Fibroblast of lung (primary cell): ENCODE data around the gene WBP4. TPM values are rescaled to one million over a fixed set of nuclear protein-coding genes. Genes with fewer than 3 reads are reported as not detected.

Experiments used
- DNase-seq, 2 donors: peaks; one replicate each; pipeline versions ENCODE4 v3.0.0 to v3.0.0-alpha.2; 2010; ENCODE audit warnings: low read depth in 2 of 2
- H2AFZ ChIP-seq: 2 replicates; pipeline ENCODE4 v1.5.1; 2012; ENCODE audit warnings: low read length, control low read depth, inconsistent platforms
- H3K27ac ChIP-seq: 2 replicates; pipeline ENCODE4 v1.5.1; 2011; ENCODE audit warnings: low read length, control low read depth; ENCODE audit not compliant: insufficient read depth
- H3K27me3 ChIP-seq: 2 replicates; pipeline ENCODE4 v1.5.1; 2011; ENCODE audit warnings: mild to moderate bottlenecking, low read length; ENCODE audit not compliant: control insufficient read depth, insufficient read depth
- H3K36me3 ChIP-seq: 2 replicates; pipeline ENCODE4 v1.5.1; 2011; ENCODE audit warnings: low read length; ENCODE audit not compliant: control insufficient read depth, insufficient read depth
- H3K4me1 ChIP-seq: 2 replicates; pipeline ENCODE4 v1.5.1; 2011; ENCODE audit warnings: low read length; ENCODE audit not compliant: control insufficient read depth, insufficient read depth; ENCODE audit errors: extremely low read depth
- H3K4me2 ChIP-seq: 2 replicates; pipeline ENCODE4 v1.5.1; 2011; ENCODE audit warnings: low read length, control low read depth; ENCODE audit not compliant: insufficient read depth; ENCODE audit errors: extremely low read depth
- H3K4me3 ChIP-seq, 4 experiments: fragments of 200-600 bp in 1 of 4; sonication (generic) in 1 of 4; replicated peaks in 1 of 4; 2 replicates each; pipeline ENCODE4 v1.5.1; 2011 to 2016; ENCODE audit warnings: low read length in 4 of 4, low read depth in 3 of 4, mild to moderate bottlenecking in 3 of 4, control low read depth in 2 of 4, inconsistent platforms in 1 of 4, mixed read lengths in 1 of 4; ENCODE audit not compliant: insufficient read depth in 1 of 4; ENCODE audit errors: control extremely low read depth in 1 of 4
- H3K79me2 ChIP-seq: 2 replicates; pipeline ENCODE4 v1.5.1; 2012; ENCODE audit warnings: mild to moderate bottlenecking, low read length, inconsistent platforms; ENCODE audit not compliant: control insufficient read depth, insufficient read depth
- H3K9ac ChIP-seq: 2 replicates; pipeline ENCODE4 v1.5.1; 2011; ENCODE audit warnings: mild to moderate bottlenecking, low read length, control low read depth; ENCODE audit not compliant: insufficient read depth
- H3K9me3 ChIP-seq: 2 replicates; pipeline ENCODE4 v1.5.1; 2012; ENCODE audit warnings: low read depth, low read length; ENCODE audit not compliant: control insufficient read depth, insufficient read depth
- H4K20me1 ChIP-seq: 2 replicates; pipeline ENCODE4 v1.5.1; 2011; ENCODE audit warnings: low read length; ENCODE audit not compliant: control insufficient read depth, insufficient read depth; ENCODE audit errors: extremely low read depth
- CTCF ChIP-seq, 2 donors: IDR thresholded peaks in 1 of 2; conservative IDR thresholded peaks in 1 of 2; 1 replicate in 1 of 2; 2 replicates in 1 of 2; pipeline ENCODE4 v1.5.1; 2011 to 2012; ENCODE audit warnings: low read length in 2 of 2, control low read depth in 1 of 2, inconsistent platforms in 1 of 2, low read depth in 1 of 2, mild to moderate bottlenecking in 1 of 2
- EZH2 ChIP-seq: IDR thresholded peaks from 2 replicates; pipeline ENCODE4 v1.5.1; 2012; ENCODE audit warnings: low read length, control low read depth, mild to moderate bottlenecking; ENCODE audit errors: missing control alignments
- polyA plus RNA-seq, 2 donors: library from polyadenylated mRNA; depleted of rRNA in 1 of 2; stranded (reverse) in 1 of 2; unstranded in 1 of 2; fragments of >200 nt; gene quantifications; 2 replicates each; pipeline ENCODE4 v1.2.1, GENCODE V29; 2011 to 2012; ENCODE audit warnings: missing spikeins in 1 of 2
- total RNA-seq: library from RNA; depleted of rRNA; stranded (reverse); fragments of >200 nt; gene quantifications from 2 replicates; pipeline ENCODE4 v1.2.1, GENCODE V29; 2014

WBP4 gene
- total and polyA plus RNA-seq, 2 donors (not counting 1 experiment from before 2014, with no cell fraction given), result 13.7 to 17.7 TPM

GRCh38 chr13:41018602-41018948 is 42.7 kb upstream of the WBP4 start:
- Histone ChIP-seq H3K36me3 (no peaks in the 10 kb centered on the region), H3K4me3 (peak overlapping the region in 1 of 4 experiments; percentile 40), H4K20me1 (no peaks in the 10 kb centered on the region), H3K79me2 (peaks cover 4% of the 10 kb centered on the region), H3K9ac (no peak overlapping the region), H3K27ac (no peak overlapping the region), H3K9me3 (no peaks in the 10 kb centered on the region), H3K27me3 (no peaks in the 10 kb centered on the region), H3K4me2 (no peak overlapping the region), H3K4me1 (no peaks in the 10 kb centered on the region), H2AFZ (no peak overlapping the region)
- DNase-seq, result no peak
- TF ChIP-seq CTCF (conservative IDR thresholded peaks at IDR 0.05 in 1 of 2, IDR thresholded peaks at IDR 0.05 in 1 of 2; ENCODE audit: low read depth in 1 of 2, low read length in 2 of 2) (no peak), EZH2 (no peak)

- no peaks in the 10 kb centered on the region for H3K27me3 ChIP-seq
- no peak within 1 kb of the TSS for H3K9ac ChIP-seq
- DNase-seq, result peak; percentile 65 to 72
- no peaks in the 10 kb centered on the region for H3K9me3 ChIP-seq
- no peak within 1 kb of the TSS for H3K4me2 ChIP-seq
- H3K4me3 ChIP-seq, result peak within 1 kb of the TSS in 1 of 4 experiments; percentile 40
- H3K36me3 ChIP-seq, result no peaks in the 10 kb centered on the region
- H3K27ac ChIP-seq, result no peak within 1 kb of the TSS
- peaks cover 4% of the 10 kb centered on the region for H3K79me2 ChIP-seq
- TF ChIP-seq CTCF (conservative IDR thresholded peaks at IDR 0.05 in 1 of 2, IDR thresholded peaks at IDR 0.05 in 1 of 2; ENCODE audit: low read depth in 1 of 2, low read length in 2 of 2), result no peak
- no peak for TF ChIP-seq EZH2
- H2AFZ ChIP-seq, result peak within 1 kb of the TSS; percentile 49
- H3K4me1 ChIP-seq, result no peaks in the 10 kb centered on the region
- H4K20me1 ChIP-seq, result no peaks in the 10 kb centered on the region
Observed at GRCh38 chr13:41019011-41019487, 42.3 kb upstream of the WBP4 start, which contains the start of gene ELF1. Gene ELF1, minus strand, starts transcription at chr13:41019316. Its CDS starts 37,262 bp downstream, at chr13:40982054.

- no peaks in the 10 kb centered on the region for H3K4me1 ChIP-seq
- H4K20me1 ChIP-seq, result no peaks in the 10 kb centered on the region
- H3K4me2 ChIP-seq, result no peak overlapping the region
- H3K36me3 ChIP-seq, result no peaks in the 10 kb centered on the region
- no peak overlapping the region for H2AFZ ChIP-seq
- no peak overlapping the region for H3K9ac ChIP-seq
- no peaks in the 10 kb centered on the region for H3K27me3 ChIP-seq
- no peaks in the 10 kb centered on the region for H3K9me3 ChIP-seq
- no peak overlapping the region for H3K27ac ChIP-seq
- DNase-seq, result no peak
- H3K4me3 ChIP-seq, result no peak overlapping the region
- H3K79me2 ChIP-seq, result peaks cover 4% of the 10 kb centered on the region
- TF ChIP-seq EZH2 (no peak), CTCF (conservative IDR thresholded peaks at IDR 0.05 in 1 of 2, IDR thresholded peaks at IDR 0.05 in 1 of 2; ENCODE audit: low read depth in 1 of 2, low read length in 2 of 2) (no peak)
Observed at GRCh38 chr13:41019578-41020347, 41.5 kb upstream of the WBP4 start.
